Activated naive CD4-positive, alpha-beta T cell treated with Interleukin-2 at 50 U/mL for 16 hours (primary cell): ENCODE data around the gene GRIK1.

Experiments
- DNase-seq: peaks from one replicate; pipeline ENCODE4 v3.0.0-alpha.2; 2020

The GRIK1 gene

DNA sequence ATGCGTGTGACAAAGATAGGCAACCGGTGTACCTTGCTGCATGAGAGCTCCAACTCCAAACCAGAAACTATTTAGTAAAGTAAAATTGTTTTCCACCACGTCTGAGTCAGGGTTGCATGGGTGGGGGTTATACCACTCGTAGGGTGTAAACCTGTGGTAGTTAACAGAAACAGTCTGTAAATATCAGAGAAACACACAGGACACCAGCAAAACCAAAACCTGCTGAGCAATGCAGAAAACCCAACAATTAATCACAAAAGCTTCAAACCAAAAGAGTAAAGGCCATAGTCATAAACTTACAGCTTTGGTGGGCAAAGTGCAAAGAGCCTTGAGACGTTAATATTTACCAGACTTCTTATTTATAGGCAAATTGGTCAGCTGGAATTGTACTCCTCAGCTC is 358.4 kb downstream of the GRIK1 start:
- no peak for DNase-seq

DNA sequence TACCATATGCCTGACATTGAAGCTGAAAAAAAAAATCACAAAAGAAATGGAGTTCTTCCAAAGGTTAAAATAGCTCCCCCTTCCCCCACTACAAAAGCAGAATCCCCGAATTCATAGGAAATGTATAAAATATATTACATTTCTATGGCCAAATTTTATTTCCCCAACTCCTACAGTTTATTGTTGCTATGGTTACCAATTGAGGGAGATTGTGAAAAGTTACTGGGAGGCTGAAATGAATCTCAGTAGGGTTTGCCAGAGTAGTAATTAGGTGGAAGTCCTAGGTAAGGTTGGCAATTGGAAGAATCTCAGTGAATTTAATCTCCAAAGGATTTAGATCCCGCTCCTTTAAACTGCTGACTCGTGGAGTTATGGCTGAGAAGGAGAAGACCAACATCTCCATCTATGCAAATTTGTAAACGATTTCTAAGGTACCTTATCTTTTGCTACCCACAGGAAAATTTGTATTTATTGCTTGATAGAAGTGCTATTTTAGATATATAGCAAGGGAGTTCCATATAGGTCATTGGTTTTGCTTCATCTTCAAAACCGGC is 359.0 kb downstream of the GRIK1 start:
- DNase-seq = no peak

DNA sequence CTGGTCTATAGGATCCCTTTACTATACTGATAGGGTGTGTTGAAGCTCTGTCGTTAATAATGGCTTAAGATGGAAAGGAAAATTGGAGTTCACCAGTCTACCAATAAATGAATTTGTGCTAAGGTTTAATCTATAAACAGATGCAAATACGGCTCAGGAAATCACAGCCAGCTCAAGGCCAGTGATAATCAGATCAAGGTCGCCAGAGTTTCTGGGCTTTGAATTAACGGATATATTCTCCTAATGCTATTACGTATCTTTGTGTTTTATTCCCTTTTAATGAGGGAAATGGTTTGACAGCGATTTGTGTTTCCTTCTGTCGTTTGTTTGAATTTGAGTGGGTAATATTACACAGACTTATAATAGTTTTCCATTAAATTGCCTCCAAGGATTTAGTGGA is 361.5 kb downstream of the GRIK1 start:
- DNase-seq = no peak

- no peak for DNase-seq
Measured at GRCh38 chr21:29571949-29572348, 367.8 kb downstream of the GRIK1 start.

- DNase-seq = no peak
Measured at GRCh38 chr21:29568020-29568697, 371.6 kb downstream of the GRIK1 start.

DNA sequence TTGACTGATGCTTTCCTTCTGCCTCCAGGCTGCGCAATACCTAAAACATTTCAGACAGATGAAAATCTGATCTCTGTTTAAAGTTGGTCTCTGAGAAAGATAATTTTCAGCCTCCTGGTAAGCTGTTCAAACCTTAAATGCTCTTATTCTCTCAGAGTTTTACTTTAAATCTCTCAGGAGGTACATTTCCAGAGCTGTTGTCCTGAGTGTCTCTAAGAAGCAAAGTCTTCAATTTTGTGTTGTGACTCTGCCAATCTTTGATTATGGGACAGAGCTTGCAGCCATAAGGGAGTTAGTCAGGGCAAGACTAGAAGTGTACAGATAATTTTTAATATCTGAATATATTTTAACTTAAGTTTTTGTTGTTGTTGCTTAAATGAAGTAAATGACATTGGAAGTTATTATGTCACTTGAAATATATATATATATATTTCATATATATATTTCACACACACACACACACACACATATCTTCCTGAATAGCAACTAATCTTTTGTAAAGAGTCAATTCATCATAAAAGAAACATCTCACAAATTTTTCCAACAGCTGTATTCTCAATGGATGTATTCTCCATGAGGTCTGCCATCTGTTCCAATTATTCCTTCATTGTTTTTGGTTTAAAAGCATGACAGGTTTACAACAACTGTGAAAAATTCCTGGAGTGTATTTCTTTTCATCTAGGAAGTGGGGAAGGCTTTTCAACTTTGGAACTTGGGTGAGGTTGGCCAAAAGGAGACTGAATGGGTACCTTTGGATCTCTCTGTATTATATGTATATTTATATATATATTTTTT is 381.7 kb downstream of the GRIK1 start:
- DNase-seq = no peak

GRCh38 chr21:29557200-29557599 is 382.6 kb downstream of the GRIK1 start:
- DNase-seq = no peak

- no peak for DNase-seq
Measured at GRCh38 chr21:29555601-29556000, 384.2 kb downstream of the GRIK1 start.

GRCh38 chr21:29550205-29550604 is 389.6 kb downstream of the GRIK1 start:
- no peak for DNase-seq

DNA sequence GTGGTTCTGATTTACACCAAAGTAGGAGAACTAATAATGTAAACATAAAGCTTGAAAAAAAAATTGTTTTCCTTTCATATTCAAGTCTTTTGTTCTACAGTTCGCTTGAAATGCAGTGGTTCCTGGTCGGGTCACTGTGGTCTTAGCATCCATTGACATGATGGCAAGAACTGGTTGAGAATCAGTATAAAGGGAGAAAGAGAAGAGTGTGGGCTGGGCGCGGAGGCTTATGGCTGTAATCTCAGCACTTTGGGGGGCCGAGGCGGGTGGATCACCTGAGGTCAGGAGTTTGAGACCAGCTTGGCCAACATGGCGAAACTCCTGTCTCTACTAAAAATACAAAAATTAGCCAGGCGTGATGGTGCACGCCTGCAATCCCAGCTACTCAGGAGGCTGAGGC is 390.2 kb downstream of the GRIK1 start:
- no peak for DNase-seq

DNA sequence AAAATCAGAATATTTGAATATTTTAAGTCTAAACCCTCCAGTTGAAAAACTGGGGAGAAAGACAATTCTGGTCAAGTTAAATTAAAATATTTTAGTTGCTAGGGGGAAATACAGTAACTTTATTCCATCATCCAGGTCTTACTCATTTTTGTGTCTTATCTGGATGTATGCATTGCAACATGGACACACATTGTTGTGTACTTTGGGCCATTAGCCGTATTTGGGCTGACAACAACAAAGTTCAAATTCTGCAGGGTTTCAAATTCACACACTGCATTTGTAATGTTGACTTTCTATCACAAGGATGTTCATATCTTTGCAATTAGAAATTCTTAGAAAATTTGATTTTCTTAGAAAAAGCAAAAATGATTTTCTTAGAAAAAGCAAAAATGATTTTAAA is 391.8 kb downstream of the GRIK1 start:
- no peak for DNase-seq

DNA sequence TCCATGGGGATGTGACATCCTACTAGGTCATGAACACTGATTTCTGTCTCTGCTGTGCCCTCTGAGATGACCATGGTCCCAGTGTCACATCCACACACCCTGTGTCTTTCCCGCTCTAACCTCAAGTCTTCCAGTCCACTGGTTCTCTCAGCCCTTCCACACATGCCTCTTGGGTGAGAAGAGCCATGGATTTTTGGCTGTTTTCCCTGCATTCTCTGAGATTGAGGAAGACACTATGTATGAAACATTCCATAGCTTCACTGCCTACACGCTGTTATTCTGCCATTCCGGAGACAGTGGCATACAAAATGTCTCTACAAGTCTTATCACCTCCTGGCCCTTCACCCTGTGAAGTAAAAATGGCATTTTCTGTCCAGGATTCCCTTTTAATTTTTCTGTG is 393.7 kb downstream of the GRIK1 start:
- DNase-seq = no peak

DNA sequence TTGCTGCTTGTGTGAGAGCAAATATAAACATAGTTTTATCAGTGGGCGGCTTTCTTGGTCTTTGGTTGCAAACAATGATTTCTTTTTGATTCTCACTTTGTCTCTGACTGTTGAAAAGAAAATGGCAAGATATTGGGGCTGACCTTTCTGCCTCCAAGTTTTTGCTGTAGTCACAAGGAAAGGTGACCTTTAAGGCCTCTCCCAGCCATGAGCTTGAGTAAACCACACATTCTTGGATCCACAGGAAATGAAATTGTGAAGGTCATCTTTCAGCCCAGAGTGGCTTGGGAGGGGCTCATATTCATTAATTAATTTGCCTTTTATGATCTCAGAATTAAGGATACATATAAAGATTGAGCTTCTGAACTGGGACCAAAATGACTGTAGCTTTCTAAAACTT is 399.5 kb downstream of the GRIK1 start:
- no peak for DNase-seq

DNA sequence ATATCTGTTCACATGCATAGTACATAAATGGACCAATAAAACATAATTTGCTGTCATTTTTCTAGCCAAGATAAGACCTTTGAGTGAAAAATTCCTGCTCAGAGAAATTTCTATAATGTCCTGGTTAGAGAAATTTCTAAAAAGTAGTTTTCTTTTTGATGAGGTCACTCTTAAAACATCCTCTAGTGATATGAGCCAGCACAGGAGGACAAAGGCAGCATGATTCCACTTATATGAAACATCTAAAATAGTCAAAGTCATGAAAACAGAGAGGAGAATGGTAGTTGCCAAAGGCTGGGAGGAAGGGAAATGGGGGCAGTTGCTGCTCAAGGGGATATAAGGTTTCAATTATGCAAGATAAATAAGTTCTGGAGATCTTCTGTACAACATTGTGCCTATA is 401.7 kb downstream of the GRIK1 start:
- no peak for DNase-seq

DNA sequence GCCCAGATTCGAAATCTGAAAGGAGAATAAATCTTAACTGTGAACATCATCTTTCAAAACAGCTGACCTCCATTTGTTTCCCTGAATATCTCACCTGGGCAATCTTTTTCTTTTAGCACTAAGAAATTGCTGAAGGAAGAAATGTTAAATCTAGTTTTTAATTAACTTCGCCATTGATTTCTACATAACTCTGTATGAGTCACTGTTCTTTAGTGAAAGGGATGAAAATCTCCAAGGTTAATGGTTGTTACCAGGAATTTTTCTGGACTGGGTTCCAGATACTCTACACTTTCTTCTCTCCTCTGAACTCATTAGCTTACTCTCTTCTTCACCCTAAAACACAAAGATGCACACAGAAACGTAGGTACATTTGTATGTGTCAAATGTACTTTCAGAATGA is 405.3 kb downstream of the GRIK1 start:
- DNase-seq = no peak

DNA sequence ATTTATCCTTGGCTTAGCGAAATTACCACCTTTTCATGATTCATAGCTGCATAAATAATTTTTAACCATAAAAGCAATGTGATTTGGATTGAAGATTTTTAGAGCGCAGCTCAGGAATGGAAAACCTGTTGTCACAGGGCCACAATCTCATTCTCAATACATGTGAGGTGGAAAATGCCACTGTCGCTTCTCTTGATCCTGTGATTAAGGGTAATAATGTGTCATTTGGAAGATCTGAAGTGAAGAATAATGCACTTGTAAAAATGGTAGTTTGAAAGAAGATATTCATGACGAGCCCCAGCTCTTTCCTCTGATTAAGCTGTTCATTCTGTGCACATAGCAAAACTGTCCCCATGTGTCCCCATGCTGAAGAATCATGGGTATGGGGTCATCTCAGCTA is 410.7 kb downstream of the GRIK1 start:
- no peak for DNase-seq

GRCh38 chr21:29526545-29526944 is 413.3 kb downstream of the GRIK1 start:
- no peak for DNase-seq

- DNase-seq = no peak
Measured at GRCh38 chr21:29524055-29524454, 415.7 kb downstream of the GRIK1 start.

GRCh38 chr21:29523646-29524045 is 416.1 kb downstream of the GRIK1 start:
- DNase-seq = no peak

GRCh38 chr21:29521872-29522271 is 417.9 kb downstream of the GRIK1 start:
- DNase-seq = no peak

DNA sequence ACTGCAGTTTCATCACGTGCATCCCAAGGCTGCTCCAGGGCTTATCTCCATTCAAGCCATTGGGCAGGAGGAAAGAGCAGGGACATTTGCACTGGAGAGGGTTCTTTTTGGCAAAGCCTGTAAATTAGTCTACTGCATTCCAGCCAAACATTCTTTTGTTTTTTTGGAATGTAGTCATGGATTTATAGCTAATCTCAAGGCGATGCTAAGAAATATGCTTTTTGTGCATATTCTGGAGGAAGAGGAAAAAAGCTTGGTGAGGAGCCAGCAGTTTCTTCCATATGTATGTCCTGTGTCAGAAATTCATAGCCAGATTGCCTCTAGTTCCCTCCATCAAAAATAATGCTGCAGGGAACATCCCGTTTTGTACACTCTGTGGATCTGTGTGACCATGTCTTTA is 419.6 kb downstream of the GRIK1 start:
- DNase-seq = no peak

GRCh38 chr21:29514652-29515247 is 425.0 kb downstream of the GRIK1 start:
- no peak for DNase-seq

- DNase-seq = no peak
Measured at GRCh38 chr21:29513535-29513934, 426.3 kb downstream of the GRIK1 start.

GRCh38 chr21:29511096-29511495 is 428.7 kb downstream of the GRIK1 start:
- DNase-seq = no peak
